GM12891 (cell line): ENCODE measurements around the gene TIAM1.

Experiments used
- DNase-seq: peaks from one replicate; pipeline ENCODE4 v3.0.0; 2011; ENCODE audit warnings: low spot score; ENCODE audit not compliant: insufficient read length
- FAIRE-seq: peaks from 2 replicates; lab custom pipeline; 2011; peaks lifted over from hg19 to GRCh38; lab: Jason Lieb, UNC
- PAX5 ChIP-seq: IDR thresholded peaks from 2 replicates; pipeline ENCODE4 v1.6.1; 2011; ENCODE audit warnings: low read length, moderate library complexity, mild to moderate bottlenecking; ENCODE audit not compliant: insufficient read depth, severe bottlenecking
- POLR2A ChIP-seq: IDR thresholded peaks from 2 replicates; pipeline ENCODE4 v1.6.1; 2011; ENCODE audit warnings: low read depth, low read length, control low read depth
- POLR2AphosphoS5 ChIP-seq: IDR thresholded peaks from 2 replicates; pipeline ENCODE4 v1.6.1; 2011; ENCODE audit warnings: low read depth, low read length, control low read depth
- POU2F2 ChIP-seq: IDR thresholded peaks from 2 replicates; pipeline ENCODE4 v1.6.1; 2011; ENCODE audit warnings: low read depth, mild to moderate bottlenecking, control low read depth, low read length, moderate library complexity
- SPI1 ChIP-seq: IDR thresholded peaks from 2 replicates; pipeline ENCODE4 v1.6.1; 2011; ENCODE audit warnings: low read depth, low read length, control low read depth
- TAF1 ChIP-seq: IDR thresholded peaks from 2 replicates; pipeline ENCODE4 v1.6.1; 2011; ENCODE audit warnings: low read depth, low read length, control low read depth

The TIAM1 gene

GRCh38 chr21:31176725-31177124 is 167.3 kb downstream of the TIAM1 start:
- TF ChIP-seq PAX5 (no peak), POLR2AphosphoS5 (no peak), TAF1 (no peak), POLR2A (no peak), POU2F2 (no peak), SPI1 (no peak)
- no peak for DNase-seq
- no peak for FAIRE-seq

- no peak for TF ChIP-seq PAX5
- TF ChIP-seq POLR2AphosphoS5: no peak
- TF ChIP-seq TAF1: no peak
- TF ChIP-seq SPI1: no peak
- no peak for TF ChIP-seq POLR2A
- TF ChIP-seq POU2F2: no peak
- FAIRE-seq (no peak), DNase-seq (no peak)
Measured at GRCh38 chr21:31176080-31176551, 167.9 kb downstream of the TIAM1 start.

GRCh38 chr21:31173881-31174555 is 170.0 kb downstream of the TIAM1 start:
- DNase-seq: no peak
- no peak for FAIRE-seq
- TF ChIP-seq POU2F2: no peak
- no peak for TF ChIP-seq TAF1
- no peak for TF ChIP-seq POLR2AphosphoS5
- TF ChIP-seq POLR2A: no peak
- TF ChIP-seq PAX5: no peak

- TF ChIP-seq POLR2AphosphoS5 (no peak), POLR2A (no peak), PAX5 (no peak), SPI1 (no peak), TAF1 (no peak), POU2F2 (no peak)
- DNase-seq (no peak), FAIRE-seq (no peak)
Measured at GRCh38 chr21:31172328-31172727, 171.7 kb downstream of the TIAM1 start.

GRCh38 chr21:31164713-31165694 is 179.1 kb downstream of the TIAM1 start:
- DNase-seq (no peak), FAIRE-seq (no peak)

GRCh38 chr21:31162827-31163226 is 181.2 kb downstream of the TIAM1 start:
- TF ChIP-seq PAX5 (no peak), TAF1 (no peak), POLR2A (no peak), POLR2AphosphoS5 (no peak), SPI1 (no peak), POU2F2 (no peak)
- no peak for DNase-seq

More at GRCh38 chr21:31164713-31165694, 179.1 kb downstream of the TIAM1 start:
- TF ChIP-seq SPI1 (no peak), POLR2AphosphoS5 (no peak), TAF1 (no peak), POLR2A (no peak), POU2F2 (no peak), PAX5 (no peak)

GRCh38 chr21:31162079-31162699 is 181.9 kb downstream of the TIAM1 start:
- no peak for DNase-seq
- TF ChIP-seq TAF1 (no peak), SPI1 (no peak)
- no peak for FAIRE-seq

More at GRCh38 chr21:31162827-31163226, 181.2 kb downstream of the TIAM1 start:
- FAIRE-seq: no peak

GRCh38 chr21:31161157-31161556 is 182.9 kb downstream of the TIAM1 start:
- TF ChIP-seq POLR2AphosphoS5 (no peak), POU2F2 (no peak), TAF1 (no peak), PAX5 (no peak), POLR2A (no peak), SPI1 (no peak)
- FAIRE-seq (no peak), DNase-seq (no peak)

GRCh38 chr21:31159808-31160207 is 184.3 kb downstream of the TIAM1 start:
- no peak for TF ChIP-seq TAF1
- DNase-seq (no peak), FAIRE-seq (no peak)
